HepG2 (cell line): ENCODE measurements around the gene PSMB9. TPM values are rescaled to one million over a fixed set of nuclear protein-coding genes. Genes with fewer than 3 reads are reported as not detected.

Experiments
- ARNT ChIP-seq: fragments of 450-650 bp; IDR thresholded peaks from 2 replicates; pipeline ENCODE4 v1.6.1; 2017
- CENPT ChIP-seq: sonication (generic); formaldehyde crosslinking; IDR thresholded peaks from 2 replicates; pipeline ENCODE4 v1.8.0; 2022; ENCODE audit warnings: low read depth, mild to moderate bottlenecking, moderate library complexity, missing genetic modification reagents
- DDIT3 ChIP-seq: sonication (generic); formaldehyde crosslinking; IDR thresholded peaks from 2 replicates; pipeline ENCODE4 v1.4.0; 2020; ENCODE audit warnings: mild to moderate bottlenecking, missing genetic modification reagents
- HDAC2 ChIP-seq: sonication (generic); formaldehyde crosslinking; IDR thresholded peaks from 2 replicates; pipeline ENCODE4 v1.4.0; 2020; ENCODE audit warnings: missing genetic modification reagents
- HDAC6 ChIP-seq: fragments of 200-600 bp; sonication (generic); IDR thresholded peaks from 2 replicates; pipeline ENCODE4 v1.7.0; 2017; ENCODE audit warnings: mild to moderate bottlenecking, antibody characterized with exemption, low read length, low read depth
- KMT2B ChIP-seq: IDR thresholded peaks from 2 replicates; pipeline ENCODE4 v1.6.1; 2016; ENCODE audit warnings: missing genetic modification reagents, missing compliant biosample characterization
- PHB2 ChIP-seq: fragments of 450-650 bp; IDR thresholded peaks from 2 replicates; pipeline ENCODE4 v1.6.1; 2018; ENCODE audit not compliant: partially characterized antibody
- RARA ChIP-seq: IDR thresholded peaks from 2 replicates; pipeline ENCODE4 v1.6.1; 2016; ENCODE audit warnings: missing genetic modification reagents, missing compliant biosample characterization
- SALL2 ChIP-seq: sonication (generic); formaldehyde crosslinking; IDR thresholded peaks from 2 replicates; pipeline ENCODE4 v1.8.1; 2023; ENCODE audit warnings: mild to moderate bottlenecking, missing genetic modification reagents, inconsistent platforms
- SATB2 ChIP-seq: sonication (generic); formaldehyde crosslinking; IDR thresholded peaks from 2 replicates; pipeline ENCODE4 v1.5.0; 2020; ENCODE audit warnings: missing genetic modification reagents
- SP140L ChIP-seq: sonication (generic); formaldehyde crosslinking; IDR thresholded peaks from 2 replicates; pipeline ENCODE4 v1.4.0; 2020; ENCODE audit warnings: missing genetic modification reagents, borderline replicate concordance
- TARDBP ChIP-seq: sonication (generic); formaldehyde crosslinking; IDR thresholded peaks from 2 replicates; pipeline ENCODE4 v1.8.0; 2022; ENCODE audit warnings: mild to moderate bottlenecking, missing genetic modification reagents
- TBX3 ChIP-seq: fragments of 450-650 bp; IDR thresholded peaks from 2 replicates; pipeline ENCODE4 v1.6.1; 2017; ENCODE audit warnings: antibody characterized with exemption, mild to moderate bottlenecking, inconsistent platforms, borderline replicate concordance
- WIZ ChIP-seq: sonication (generic); formaldehyde crosslinking; IDR thresholded peaks from 2 replicates; pipeline ENCODE4 v1.5.1; 2020; ENCODE audit warnings: mild to moderate bottlenecking, missing genetic modification reagents
- XRCC5 ChIP-seq: fragments of 200-400 bp; formaldehyde crosslinking; optimal IDR thresholded peaks from 2 replicates; pipeline ENCODE3; 2017; ENCODE audit warnings: mild to moderate bottlenecking, low read length
- ZBTB33 ChIP-seq: sonication (generic); formaldehyde crosslinking; IDR thresholded peaks from 2 replicates; pipeline ENCODE4 v1.4.0; 2020; ENCODE audit warnings: missing genetic modification reagents
- ZNF12 ChIP-seq: sonication (generic); formaldehyde crosslinking; IDR thresholded peaks from 2 replicates; pipeline ENCODE4 v1.5.0; 2020; ENCODE audit warnings: missing genetic modification reagents
- ZNF160 ChIP-seq: sonication (generic); formaldehyde crosslinking; IDR thresholded peaks from 2 replicates; pipeline ENCODE4 v1.8.0; 2022; ENCODE audit warnings: mild to moderate bottlenecking, inconsistent platforms, missing genetic modification reagents
- ZNF556 ChIP-seq: sonication (generic); formaldehyde crosslinking; IDR thresholded peaks from 2 replicates; pipeline ENCODE4 v1.4.0; 2020; ENCODE audit warnings: mild to moderate bottlenecking, missing genetic modification reagents, borderline replicate concordance
- ZNF709 ChIP-seq: sonication (generic); formaldehyde crosslinking; IDR thresholded peaks from 2 replicates; pipeline ENCODE4 v1.5.0; 2020; ENCODE audit warnings: mild to moderate bottlenecking, missing genetic modification reagents
- polyA plus RNA-seq, 8 experiments: library from polyadenylated mRNA; depleted of rRNA in 3 of 8; stranded (reverse) in 7 of 8; unstranded in 1 of 8; fragments of >200 nt; fragmentation: Illumina TruSeq in 4 of 8; extraction: Trizol in 4 of 8; gene quantifications; 2 replicates each; pipeline versions ENCODE4 v1.2.1 to v1.2.3, GENCODE V29; 2011 to 2016; ENCODE audit warnings: low read depth in 4 of 8, missing spikeins in 1 of 8, mixed read lengths in 1 of 8; ENCODE audit not compliant: insufficient read depth in 1 of 8
- total RNA-seq, 5 experiments: library from RNA; depleted of rRNA; stranded (reverse); fragments of >200 nt; fragmentation: Illumina TruSeq; extraction: Trizol; gene quantifications; 2 replicates each; pipeline ENCODE4 v1.2.3, GENCODE V29; 2016; ENCODE audit warnings: low read depth in 1 of 5
- TF ChIP-seq, protein P1 (sequence below): sonication (generic); formaldehyde crosslinking; IDR thresholded peaks from 2 replicates; pipeline ENCODE4 v1.4.0; 2020; ENCODE audit warnings: mild to moderate bottlenecking, low read depth, missing genetic modification reagents

PSMB9 gene
- total and polyA plus RNA-seq, 2 of the 13 experiments (the other 11 are each of a cell fraction or from before 2014, with no cell fraction given) = 15.6 to 16.0 TPM

DNA sequence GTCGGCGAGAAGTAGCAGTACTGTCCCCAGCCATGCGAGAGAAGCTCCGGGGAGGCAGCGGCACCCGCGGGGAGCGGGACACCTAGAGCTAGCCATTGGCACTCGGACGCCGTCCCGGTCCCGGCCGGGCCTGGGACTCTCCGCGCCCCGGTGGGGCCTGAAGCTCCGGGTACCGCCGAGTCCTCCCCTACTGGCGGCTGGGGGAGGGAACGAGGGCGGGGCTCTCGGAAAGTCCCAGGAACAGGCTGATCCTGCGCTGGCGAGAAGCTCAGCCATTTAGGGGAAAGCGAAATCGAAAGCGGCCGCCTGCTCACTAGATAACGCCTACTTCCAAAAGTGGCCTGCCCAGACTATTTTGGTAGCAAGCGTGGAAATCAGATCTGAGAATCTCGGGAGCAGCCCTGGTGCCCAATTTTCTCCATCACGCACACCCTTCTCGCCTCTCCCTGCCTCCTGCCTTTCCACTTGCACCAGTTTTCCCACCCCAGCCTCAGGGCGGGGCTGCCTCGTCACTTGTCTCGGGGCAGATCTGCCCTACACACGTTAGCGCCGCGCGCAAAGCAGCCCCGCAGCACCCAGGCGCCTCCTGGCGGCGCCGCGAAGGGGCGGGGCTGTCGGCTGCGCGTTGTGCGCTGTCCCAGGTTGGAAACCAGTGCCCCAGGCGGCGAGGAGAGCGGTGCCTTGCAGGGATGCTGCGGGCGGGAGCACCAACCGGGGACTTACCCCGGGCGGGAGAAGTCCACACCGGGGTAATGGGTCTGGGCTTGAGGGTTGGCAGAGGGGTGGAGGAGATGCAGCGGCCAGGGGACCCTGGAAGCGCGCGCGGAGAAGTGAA is at the start of gene PSMB9, which contains the start of gene TAP1 (continued):
- TF ChIP-seq ZNF556 (CRISPR knock-in tag) = peak; percentile 87
- peak; percentile 61; the same call in 1 of the 2 replicates for TF ChIP-seq ZNF12 (CRISPR knock-in tag)
- peak; percentile 74; the same call in 1 of the 2 replicates for TF ChIP-seq ZNF160 (CRISPR knock-in tag)
- peak; percentile 93 for TF ChIP-seq TARDBP (CRISPR knock-in tag)
- no peak for TF ChIP-seq PHB2
- no peak for TF ChIP-seq SP140L (CRISPR knock-in tag)
- peak; percentile 88 for TF ChIP-seq KMT2B (CRISPR knock-in tag)
- TF ChIP-seq DDIT3 (CRISPR knock-in tag) = no peak
- TF ChIP-seq RARA (CRISPR knock-in tag) = no peak; the same call in none of the 2 replicates
- TF ChIP-seq SALL2 (CRISPR knock-in tag) = peak; percentile 80; the same call in 1 of the 2 replicates
- no peak for TF ChIP-seq HDAC6
- TF ChIP-seq ZBTB33 (CRISPR knock-in tag) = peak; percentile 46; the same call in 1 of the 2 replicates
- no peak for TF ChIP-seq WIZ (CRISPR knock-in tag)
- no peak for TF ChIP-seq CENPT (CRISPR knock-in tag)
- no peak; the same call in none of the 2 replicates for TF ChIP-seq ZNF709 (CRISPR knock-in tag)
- no peak for TF ChIP-seq TBX3
- no peak for TF ChIP-seq ARNT
- TF ChIP-seq, protein P1, sequence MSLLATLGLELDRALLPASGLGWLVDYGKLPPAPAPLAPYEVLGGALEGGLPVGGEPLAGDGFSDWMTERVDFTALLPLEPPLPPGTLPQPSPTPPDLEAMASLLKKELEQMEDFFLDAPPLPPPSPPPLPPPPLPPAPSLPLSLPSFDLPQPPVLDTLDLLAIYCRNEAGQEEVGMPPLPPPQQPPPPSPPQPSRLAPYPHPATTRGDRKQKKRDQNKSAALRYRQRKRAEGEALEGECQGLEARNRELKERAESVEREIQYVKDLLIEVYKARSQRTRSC = no peak
- peak; percentile 90 for TF ChIP-seq XRCC5
- TF ChIP-seq HDAC2 = peak; percentile 70; the same call in 1 of the 2 replicates
- peak; percentile 87; the same call in 1 of the 2 replicates for TF ChIP-seq SATB2 (CRISPR knock-in tag)
